ENCODE measurements around the gene DZIP1. TPM values are rescaled to one million over a fixed set of nuclear protein-coding genes. Genes with fewer than 3 reads are reported as not detected.

The DZIP1 gene
- total and polyA plus RNA-seq, 2 of the 8 experiments (the other 6 are each of a cell fraction or from before 2014, with no cell fraction given) = 7.6 to 24.6 TPM

DNA sequence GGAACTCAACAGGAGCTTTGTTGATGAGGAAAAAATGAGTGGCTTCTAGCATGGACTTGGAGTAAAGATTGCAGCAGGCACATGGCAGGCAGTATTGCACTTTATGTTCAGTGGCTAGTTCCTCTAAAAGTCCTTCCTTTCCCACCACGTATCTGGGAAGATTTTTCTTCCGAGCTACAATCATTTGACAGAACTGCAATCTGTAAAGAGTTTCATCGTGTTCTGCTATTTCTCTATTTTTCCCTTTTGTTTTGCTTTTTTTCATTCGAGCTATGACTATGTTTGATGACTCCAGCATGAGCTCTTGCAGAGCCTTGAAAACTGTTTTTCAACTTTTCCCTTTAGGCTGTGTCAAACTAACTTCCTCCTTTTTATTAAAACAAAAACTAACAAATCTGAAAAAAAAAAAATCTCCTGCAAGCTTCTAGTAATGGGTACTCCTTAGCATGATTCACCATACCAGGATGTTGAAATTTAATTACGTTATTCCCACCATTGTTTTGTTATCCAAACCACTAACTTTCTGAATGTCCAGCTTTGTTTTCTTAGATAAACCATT lies 79.7 kb downstream of the DZIP1 start:
- Histone ChIP-seq H3K4me3 (ENCODE audit: extremely low read depth in 1 of 4, insufficient read depth in 2 of 4, low read depth in 3 of 4, low read length in 4 of 4) (no peak overlapping the region), H3K14ac (ENCODE audit: insufficient read length) (no peak overlapping the region), H2BK12ac (ENCODE audit: low read depth, low read length) (no peak overlapping the region), H2AK5ac (ENCODE audit: low read depth, low read length) (no peak overlapping the region), H3K23ac (ENCODE audit: insufficient read length) (no peak overlapping the region), H3K27ac (ENCODE audit: low read depth, low read length) (no peak overlapping the region), H3K9ac (replicated peaks in 1 of 4; ENCODE audit: extremely low read depth in 1 of 4, low read depth in 3 of 4, low read length in 3 of 4) (no peak overlapping the region), H2BK15ac (ENCODE audit: low read length) (no peak overlapping the region), H3K56ac (replicated peaks; ENCODE audit: insufficient read length, low read depth, low read length) (no peak overlapping the region), H4K91ac (replicated peaks; ENCODE audit: insufficient read length, low read length) (no peak overlapping the region), H3K4ac (replicated peaks; ENCODE audit: insufficient read length, low read depth, low read length) (no peak overlapping the region), H4K8ac (ENCODE audit: extremely low read depth, insufficient read depth, low read length) (no peak overlapping the region), H3K4me1 (replicated peaks in 1 of 4; ENCODE audit: control insufficient read depth in 3 of 4, insufficient read depth in 4 of 4, low read length in 3 of 4) (no peaks in the 10 kb centered on the region), H4K5ac (ENCODE audit: insufficient read length, low read depth, low read length) (no peak overlapping the region), H3K79me2 (ENCODE audit: control insufficient read depth in 1 of 2, insufficient read depth in 2 of 2, low read length in 2 of 2) (no peaks in the 10 kb centered on the region), H3K23me2 (ENCODE audit: low read depth, low read length) (no peaks in the 10 kb centered on the region), H3K79me1 (ENCODE audit: low read depth, low read length) (no peaks in the 10 kb centered on the region), H3K9me3 (ENCODE audit: insufficient read depth in 2 of 2, low read depth in 1 of 2, low read length in 1 of 2) (no peaks in the 10 kb centered on the region), H2BK5ac (ENCODE audit: low read depth, low read length) (no peak overlapping the region), H2AFZ (ENCODE audit: low read length) (no peak overlapping the region), H2BK20ac (ENCODE audit: low read length) (no peak overlapping the region), H3K4me2 (ENCODE audit: insufficient read depth in 1 of 2, low read depth in 2 of 2, low read length in 2 of 2) (no peak overlapping the region), H2BK120ac (replicated peaks; ENCODE audit: low read depth, low read length) (no peak overlapping the region), H3K36me3 (ENCODE audit: control insufficient read depth in 2 of 4, insufficient read depth in 4 of 4, low read length in 3 of 4) (peaks cover 0 to 3% (median 0%) of the 10 kb centered on the region in 4 experiments; a peak in 3 of 8 replicates), H3K27me3 (replicated peaks in 1 of 4; ENCODE audit: control insufficient read depth in 3 of 4, extremely low read depth in 1 of 4, insufficient read depth in 3 of 4, low read length in 3 of 4) (no peaks in the 10 kb centered on the region), H4K20me1 (replicated peaks in 1 of 2; ENCODE audit: control insufficient read depth in 1 of 2, insufficient read depth in 2 of 2, low read length in 2 of 2) (peaks cover 0 to 2% of the 10 kb centered on the region in 2 experiments), H3K18ac (ENCODE audit: extremely low read depth, low read length) (no peak overlapping the region)
- DNase-seq (ENCODE audit: low read depth in 1 of 2, low spot score in 2 of 2) = no peak
- POLR2A ChIA-PET (ENCODE audit: partially characterized antibody) = interaction anchor here (0.6 to 3.1 kb wide), 2 partner anchors 10 to 11 kb away, joined by 3 to 6 read pairs; no protein-coding TSS in a partner anchor
- FAIRE-seq = no peak
- CTCF ChIA-PET (ENCODE audit: partially characterized antibody) = interaction anchor here (0.6 to 2.6 kb wide), 21 partner anchors 9 to 792 kb away, joined by 3 to 9 read pairs (median 4); partner anchors contain the start of gene CLDN10
- 73% methylated on average over 5 of the region's 5 CpGs; no CpG with 5 or more reads in 1 of the 2 experiments for WGBS, 2 experiments (ENCODE audit: extremely low coverage in 1 of 2, insufficient coverage in 1 of 2, insufficient read length in 1 of 2, insufficient replicate concordance in 2 of 2, low coverage in 1 of 2, low lambda C conversion rate in 2 of 2, missing lambda C conversion rate in 1 of 2)
- TF ChIP-seq, protein P1, sequence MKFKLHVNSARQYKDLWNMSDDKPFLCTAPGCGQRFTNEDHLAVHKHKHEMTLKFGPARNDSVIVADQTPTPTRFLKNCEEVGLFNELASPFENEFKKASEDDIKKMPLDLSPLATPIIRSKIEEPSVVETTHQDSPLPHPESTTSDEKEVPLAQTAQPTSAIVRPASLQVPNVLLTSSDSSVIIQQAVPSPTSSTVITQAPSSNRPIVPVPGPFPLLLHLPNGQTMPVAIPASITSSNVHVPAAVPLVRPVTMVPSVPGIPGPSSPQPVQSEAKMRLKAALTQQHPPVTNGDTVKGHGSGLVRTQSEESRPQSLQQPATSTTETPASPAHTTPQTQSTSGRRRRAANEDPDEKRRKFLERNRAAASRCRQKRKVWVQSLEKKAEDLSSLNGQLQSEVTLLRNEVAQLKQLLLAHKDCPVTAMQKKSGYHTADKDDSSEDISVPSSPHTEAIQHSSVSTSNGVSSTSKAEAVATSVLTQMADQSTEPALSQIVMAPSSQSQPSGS (IDR thresholded peaks at IDR 0.05; ENCODE audit: low read length) = no peak
- TF ChIP-seq RFX5 (IDR thresholded peaks at IDR 0.05; ENCODE audit: borderline replicate concordance, low read depth, low read length) (no peak), MAFK (IDR thresholded peaks at IDR 0.05; ENCODE audit: low read depth, low read length) (no peak), TAF7 (optimal IDR thresholded peaks at IDR 0.05; ENCODE audit: borderline replicate concordance, low read depth, low read length) (no peak), CBX5 (IDR thresholded peaks at IDR 0.05; ENCODE audit: low read depth, low read length) (no peak), SRF (IDR thresholded peaks at IDR 0.05; ENCODE audit: low read depth, low read length) (no peak), CBX8 (IDR thresholded peaks at IDR 0.05; ENCODE audit: borderline replicate concordance, low read depth, low read length) (no peak)
- TF ChIP-seq, protein P2, sequence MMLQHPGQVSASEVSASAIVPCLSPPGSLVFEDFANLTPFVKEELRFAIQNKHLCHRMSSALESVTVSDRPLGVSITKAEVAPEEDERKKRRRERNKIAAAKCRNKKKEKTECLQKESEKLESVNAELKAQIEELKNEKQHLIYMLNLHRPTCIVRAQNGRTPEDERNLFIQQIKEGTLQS (IDR thresholded peaks at IDR 0.05; ENCODE audit: insufficient read depth, low read depth, low read length) = no peak
- TF ChIP-seq, protein P3, sequence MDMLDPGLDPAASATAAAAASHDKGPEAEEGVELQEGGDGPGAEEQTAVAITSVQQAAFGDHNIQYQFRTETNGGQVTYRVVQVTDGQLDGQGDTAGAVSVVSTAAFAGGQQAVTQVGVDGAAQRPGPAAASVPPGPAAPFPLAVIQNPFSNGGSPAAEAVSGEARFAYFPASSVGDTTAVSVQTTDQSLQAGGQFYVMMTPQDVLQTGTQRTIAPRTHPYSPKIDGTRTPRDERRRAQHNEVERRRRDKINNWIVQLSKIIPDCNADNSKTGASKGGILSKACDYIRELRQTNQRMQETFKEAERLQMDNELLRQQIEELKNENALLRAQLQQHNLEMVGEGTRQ (IDR thresholded peaks at IDR 0.05; ENCODE audit: low read length) = no peak

Data from H1 (cell line).